ENCODE measurements around the gene LRMDA.

LRMDA gene

DNA sequence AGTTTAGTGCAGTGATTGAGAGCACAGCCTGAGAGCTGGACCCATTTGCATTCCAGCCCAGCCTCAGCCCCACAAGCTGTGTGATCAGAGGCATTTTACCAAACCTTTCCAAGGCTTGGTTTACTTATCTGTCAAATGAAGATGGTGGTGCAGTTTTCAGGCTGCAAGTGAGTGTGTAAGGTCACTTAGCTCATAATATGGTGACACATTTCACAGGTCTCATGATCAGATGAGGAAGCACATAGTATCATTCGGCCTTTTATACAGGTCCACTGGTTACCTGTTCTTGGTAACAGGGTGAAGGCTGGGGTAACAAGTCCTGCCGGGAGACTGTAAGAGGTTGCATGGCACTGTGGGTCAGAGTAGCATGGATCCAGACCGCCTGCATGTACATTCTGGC, 371.7 kb downstream of the LRMDA start:
- no peak for DNase-seq

DNA sequence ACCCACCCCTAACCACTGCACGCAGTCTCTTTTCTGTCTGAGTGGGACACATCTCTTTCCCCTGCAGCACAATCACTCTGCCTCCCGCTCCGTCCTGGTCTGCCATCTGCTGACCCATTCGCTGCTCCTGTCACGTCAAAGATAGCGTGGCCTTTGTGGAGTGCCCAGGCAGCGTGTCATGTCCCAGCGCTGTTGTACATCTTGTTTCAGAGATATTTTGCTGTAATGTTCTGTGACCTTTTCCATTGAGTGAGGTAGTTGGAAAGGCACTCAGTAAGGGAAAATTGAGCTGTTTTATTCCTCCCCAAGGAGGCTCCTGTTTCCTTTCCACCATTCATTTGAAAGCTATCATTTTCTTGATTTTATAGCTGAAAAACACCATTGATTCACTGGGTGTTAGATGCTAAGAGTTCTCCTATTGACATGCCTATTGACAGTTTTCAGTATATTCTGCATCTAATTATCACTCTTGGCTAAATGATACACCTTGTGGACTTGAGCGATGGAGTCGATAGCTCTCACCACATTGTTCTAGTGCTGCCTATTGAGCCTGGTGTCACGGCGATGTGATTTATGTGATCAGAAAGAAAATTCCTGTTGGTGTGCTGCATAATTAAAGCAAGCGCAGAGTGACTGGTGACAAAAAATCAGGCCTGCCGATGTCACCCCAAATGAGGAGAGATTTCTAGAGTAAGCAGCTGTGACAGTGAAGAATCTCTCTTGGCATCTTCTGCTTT, 372.6 kb downstream of the LRMDA start:
- DNase-seq, result no peak

DNA sequence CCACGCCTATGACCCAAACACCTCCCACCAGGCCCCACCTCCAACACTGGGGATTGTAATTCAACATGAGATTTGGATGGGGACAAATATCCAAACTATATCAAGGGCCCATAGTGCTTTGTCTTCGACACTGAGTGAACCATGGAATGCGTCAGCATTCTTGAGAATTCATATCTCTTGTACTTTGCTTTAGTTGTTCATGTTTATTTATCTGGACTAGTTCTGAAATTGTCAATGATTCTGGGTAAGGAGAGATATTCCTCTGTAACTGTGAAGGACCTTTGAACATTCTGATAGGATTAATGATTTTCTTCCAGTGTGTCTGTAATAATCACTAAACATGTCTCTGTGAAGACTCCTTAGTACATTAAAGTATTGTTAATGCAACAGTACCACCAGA, 374.8 kb downstream of the LRMDA start:
- DNase-seq, result no peak

DNA sequence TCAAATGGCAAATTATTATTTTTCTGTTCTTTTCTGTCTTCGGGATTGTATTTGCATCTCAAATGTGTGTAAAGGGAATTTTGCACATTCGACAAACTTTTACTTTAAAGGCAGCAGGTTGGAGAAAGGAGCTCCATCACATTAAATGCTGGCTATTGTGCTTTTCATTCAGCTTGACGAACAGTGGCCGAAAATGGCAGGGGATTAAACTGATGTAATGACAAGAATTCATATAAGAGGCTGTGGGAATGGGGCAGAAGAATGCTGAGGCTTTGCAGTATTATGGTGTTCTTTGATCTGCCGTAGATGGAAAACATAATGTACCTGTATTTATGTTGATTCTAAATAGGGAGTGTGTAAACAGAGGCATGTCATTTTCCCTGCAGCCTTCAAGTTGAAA, 376.0 kb downstream of the LRMDA start:
- no peak for DNase-seq

DNA sequence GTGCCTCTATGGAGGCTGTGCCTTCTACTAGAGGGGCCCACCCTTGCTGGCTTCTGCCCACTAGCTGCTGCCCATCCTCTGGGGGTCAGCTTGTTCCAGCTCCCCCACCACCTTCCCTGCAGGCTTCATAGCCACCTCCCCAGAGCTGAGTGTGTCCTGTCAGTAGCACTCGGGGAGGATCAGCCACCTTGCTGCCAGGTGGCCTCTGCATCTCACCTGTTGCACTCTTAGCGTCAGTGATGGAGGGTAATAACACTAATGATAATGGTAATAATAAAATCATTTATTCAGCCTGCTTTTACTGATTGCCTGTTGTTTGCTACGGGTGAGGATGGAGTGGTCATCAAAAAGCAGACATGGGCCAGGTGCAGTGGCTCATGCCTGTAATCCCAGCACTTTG, 377.6 kb downstream of the LRMDA start:
- DNase-seq, result no peak

DNA sequence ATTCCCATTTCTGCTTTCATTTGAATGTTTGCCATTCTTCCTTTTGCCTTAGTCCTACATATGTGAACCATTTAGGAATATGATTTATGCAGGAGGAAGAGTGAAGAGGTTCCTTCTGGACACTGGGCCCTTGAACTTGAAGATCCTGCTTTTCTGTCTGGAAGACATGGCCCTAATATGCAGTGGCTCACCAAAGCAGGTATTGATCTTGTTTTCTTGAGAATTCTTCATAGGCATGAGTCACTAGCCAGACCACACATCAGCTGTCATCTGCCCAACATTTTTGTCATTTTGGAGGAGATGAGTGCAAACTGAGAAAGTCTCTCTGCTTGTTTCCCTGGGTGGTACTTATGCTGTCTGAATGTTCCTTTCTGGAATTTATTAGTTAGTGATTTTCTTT, 382.6 kb downstream of the LRMDA start:
- no peak for DNase-seq

DNA sequence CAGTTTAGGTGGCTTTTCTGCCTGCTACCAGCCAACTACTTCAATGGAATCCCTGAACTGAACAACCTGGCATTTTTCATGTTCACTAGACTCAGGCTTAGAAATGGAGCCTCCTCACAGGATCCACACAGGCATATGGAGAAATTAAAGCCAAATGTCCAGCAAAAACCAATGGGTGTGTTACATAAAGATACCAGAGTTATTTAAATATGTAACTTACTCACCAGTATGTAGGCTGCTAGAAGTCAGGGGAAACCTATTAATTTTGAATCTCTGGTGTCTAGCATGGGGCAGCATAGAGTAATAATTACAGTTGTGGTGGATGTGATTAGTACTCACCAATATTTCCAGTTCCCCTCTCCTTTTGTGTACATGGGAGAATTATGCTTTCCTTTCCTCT, 383.6 kb downstream of the LRMDA start:
- DNase-seq, result no peak

DNA sequence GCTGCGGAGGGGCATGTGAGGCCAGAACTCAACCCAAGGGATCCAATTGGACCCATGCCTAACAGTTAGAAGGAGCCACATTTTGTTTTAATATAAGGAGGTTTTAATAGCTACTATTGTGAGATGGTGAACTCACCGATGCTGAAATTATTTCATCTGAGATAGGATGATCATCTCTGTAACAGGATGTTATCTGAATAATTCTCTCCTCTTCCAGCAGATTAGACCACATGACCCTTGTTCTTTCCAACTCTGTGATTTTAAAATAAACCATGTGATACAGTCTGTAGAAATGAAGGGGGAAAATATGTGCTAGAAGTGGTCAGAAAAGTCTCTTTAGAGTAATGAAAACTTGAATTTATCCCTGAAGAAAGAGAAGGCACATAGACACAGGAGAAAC, 385.8 kb downstream of the LRMDA start:
- DNase-seq, result no peak

DNA sequence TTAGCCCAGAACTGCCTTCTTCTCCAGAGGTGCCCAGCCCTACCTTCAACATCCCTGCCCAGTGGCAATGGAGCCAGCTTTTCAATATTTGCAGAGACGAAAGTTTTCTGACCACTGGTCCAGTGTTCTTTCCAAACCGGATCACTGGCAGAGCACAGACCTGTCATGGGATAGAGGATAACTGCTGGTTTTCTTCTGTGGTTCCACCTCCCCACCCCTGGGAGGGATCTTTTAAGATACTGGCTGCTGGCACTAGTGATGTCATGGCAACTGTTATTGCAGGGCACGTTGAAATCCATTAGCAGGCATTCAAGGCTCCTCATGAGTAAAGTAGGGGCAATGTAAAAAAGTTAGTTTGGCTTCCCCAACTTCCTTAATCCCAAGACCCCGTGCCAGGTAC, 387.1 kb downstream of the LRMDA start:
- DNase-seq, result no peak

DNA sequence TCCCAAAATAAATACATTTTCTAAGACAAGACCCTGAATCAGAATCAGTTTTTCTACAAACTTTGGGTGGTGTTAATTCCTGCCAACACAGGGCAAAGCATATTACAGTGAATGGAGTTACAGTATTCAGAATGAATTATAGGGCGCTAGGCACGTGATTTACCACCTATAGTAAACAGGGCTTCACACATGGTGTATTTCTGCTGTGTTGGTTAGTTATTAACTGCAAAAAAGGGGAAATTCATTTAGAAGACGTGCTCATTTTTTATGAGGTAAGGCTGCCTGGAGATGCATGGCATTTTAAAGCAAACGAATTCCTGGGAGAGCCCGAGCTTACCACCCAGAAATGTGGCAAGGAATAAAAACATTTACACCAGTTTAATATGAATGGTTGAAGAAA, 393.8 kb downstream of the LRMDA start:
- DNase-seq, result no peak

DNA sequence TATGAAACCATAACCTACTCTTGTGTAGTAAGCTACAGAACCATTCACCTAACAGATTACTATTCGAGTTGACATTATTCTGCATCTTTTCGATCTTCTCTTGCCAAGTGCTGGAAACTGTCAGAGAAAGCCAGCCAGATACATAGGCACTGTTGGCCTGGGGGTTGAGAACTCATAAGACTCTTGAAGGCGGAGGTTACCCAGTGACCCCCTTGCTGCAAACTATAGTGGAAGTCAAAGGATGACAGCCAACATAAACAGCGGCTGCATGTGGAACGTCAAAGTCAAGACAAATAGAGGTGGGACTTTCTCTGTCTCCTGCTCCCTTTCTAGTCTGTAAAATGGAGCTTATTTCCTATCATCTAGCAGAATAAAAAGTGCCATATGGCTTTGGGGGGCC, 394.2 kb downstream of the LRMDA start:
- no peak for DNase-seq

DNA sequence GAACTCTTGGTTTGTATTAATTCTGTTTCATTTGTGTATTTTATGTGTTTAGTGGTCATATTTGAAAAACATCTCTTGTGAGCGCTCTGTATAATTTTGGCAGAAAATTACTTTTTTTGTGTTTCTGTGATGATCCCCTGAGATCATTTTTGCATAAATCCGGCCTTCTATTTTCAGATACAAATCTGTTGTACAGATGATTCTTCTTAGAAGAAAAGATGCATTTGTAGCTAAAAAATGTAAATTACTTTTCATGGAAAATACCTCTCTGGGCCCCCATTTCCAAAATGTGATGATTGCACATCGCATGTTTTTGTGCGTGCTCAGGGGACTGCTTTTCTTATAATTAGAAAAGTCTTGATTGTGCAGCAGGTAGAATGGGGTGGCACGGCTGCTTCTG, 395.4 kb downstream of the LRMDA start:
- no peak for DNase-seq

DNA sequence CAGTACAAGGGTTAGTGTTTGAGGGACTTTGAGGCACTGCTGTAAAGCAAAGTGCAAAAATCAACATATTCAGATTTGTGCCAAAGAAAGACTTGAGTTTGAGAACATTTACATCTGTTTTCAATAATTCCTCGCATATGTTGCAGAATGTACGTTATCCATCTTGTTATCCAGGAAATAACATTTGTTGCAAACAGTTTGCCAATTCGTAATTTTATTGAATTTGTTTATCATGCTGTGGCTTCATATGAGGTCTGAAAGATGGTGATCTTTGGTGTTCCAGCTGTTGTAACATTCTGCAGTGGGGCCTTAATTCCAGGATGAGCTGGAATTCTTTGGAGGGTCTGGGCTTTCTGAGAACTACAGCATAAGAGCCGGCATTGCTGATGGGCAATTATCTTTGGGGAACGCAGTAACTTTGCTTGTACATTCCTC, 396.2 kb downstream of the LRMDA start:
- no peak for DNase-seq

DNA sequence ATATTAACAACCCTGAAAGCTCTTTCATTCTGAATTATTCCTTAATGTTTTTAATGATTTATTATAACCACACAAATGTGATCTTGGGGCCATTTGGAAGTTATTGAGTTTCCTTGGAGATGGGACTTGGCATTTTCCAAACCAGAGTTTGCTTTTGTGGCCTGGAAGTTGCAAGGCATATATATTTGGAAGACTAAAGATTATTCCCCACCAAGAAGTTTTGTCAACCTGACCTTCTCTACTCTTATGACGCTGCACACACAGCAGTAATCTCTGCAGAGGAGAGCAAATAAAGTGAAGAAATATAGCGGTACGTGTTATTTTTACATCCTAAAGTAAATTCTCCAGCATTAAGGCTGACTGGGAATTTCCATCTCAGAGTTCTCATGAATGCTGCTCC, 397.0 kb downstream of the LRMDA start:
- DNase-seq, result no peak

DNA sequence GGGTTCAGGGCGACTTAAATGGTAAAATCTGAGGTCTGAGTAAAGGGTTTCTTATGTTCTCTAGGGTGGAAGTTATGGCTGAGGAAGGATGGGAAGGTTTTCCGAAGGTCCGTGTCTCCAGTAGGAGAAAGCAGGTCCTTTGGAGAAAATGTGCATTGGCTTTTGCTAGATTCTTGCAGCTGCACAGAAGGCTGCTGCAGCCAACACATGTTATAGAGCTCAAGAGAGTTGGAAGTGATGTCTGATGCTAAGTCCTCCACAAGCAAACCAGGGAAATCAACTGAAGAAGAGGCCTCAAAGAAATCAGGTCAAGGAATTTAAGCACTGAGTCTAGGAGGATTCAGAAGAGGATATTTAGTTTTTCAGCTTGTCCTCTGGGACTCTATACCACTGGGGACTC, 404.6 kb downstream of the LRMDA start:
- no peak for DNase-seq

DNA sequence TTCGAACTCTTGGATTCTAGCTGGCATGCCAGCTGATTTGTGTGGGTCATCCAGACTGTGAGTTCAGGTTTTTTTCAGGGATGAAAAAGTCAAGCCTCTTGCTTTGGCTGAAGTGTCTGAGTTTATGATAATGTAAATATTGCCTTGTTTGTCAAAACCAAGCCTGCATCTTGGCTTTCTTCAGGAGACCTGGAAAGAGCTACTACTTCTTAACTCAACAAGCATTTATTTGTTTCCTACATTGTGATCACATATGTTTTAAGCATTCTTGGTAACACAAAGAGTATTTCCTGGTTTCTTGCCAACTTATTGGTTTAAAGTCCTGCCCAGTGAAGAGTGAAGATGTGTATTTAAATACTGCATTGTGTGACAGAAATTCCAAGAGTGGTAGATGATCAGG, 407.1 kb downstream of the LRMDA start:
- no peak for DNase-seq

DNA sequence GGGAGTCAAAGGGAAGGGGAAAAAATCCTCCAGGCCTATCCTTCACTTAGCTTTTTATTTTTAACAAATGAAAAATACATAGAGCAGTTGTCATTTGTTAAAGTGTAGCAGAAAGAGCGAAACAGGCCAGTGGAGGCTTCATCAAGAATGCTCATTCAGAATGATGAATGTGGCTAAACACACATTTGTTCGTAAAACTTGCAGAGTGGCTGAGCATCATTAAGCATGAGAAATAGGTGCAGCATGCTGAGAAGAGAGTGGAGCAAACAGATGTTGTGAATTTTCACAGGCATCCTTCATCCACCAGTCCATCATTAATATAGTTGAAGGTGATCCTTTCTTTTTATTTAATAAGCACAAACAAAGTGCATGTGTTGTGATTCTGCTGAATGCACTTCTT, 407.6 kb downstream of the LRMDA start:
- DNase-seq, result no peak

DNA sequence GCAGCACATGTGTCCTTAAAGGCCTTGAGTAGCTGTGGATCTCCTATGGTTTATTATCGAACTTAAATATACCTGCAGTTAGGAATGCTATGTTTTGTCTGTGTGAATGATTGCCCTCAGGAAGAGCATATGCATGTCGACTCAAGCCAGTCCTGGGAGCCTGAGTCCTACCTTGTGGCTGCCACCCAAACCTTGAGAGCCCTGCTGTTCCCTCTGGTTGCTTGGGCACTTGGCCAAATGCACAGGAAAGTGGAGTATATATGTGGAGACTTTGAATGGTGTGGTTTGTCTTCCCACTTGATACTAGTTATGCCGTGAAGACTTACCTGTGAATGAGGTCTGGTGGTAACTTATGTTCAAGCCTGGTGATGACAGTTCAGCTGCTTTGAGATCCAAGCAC, 409.8 kb downstream of the LRMDA start:
- DNase-seq, result no peak

DNA sequence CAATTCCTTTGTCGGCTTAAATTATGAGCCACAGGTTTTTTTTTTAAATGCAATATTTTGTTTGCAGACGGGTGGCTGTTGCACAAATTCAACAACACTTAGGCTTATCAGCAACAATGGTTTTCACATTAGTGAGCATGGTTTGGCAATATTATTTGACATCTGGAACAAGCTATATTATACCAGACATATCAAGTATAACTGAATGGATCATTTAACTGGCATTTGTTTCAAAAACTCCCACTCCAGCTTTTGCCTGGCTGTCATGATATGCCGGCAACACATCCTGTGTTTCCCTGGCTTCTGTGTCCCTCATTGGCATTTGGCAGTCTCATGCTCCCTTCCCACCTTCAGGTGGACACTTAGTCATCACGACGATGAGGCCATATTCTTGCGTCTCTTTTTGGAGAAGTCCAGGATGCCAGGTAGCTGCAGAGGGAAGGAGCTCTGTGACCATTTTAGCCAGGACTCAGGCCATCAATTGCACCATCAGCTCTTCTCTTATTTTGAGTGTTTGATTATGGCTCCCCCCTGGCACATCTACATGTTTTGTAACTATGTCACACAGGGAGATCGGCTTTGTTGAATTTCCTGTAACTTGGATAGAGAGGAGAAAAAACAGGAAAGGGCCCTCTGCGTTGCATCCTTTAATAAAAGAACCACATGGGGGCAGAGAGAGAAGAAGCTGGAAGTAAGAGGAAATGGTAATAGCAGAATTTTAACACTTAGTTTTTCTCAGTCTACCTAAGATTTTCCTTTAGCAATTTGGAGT, 413.9 kb downstream of the LRMDA start:
- no peak for DNase-seq

DNA sequence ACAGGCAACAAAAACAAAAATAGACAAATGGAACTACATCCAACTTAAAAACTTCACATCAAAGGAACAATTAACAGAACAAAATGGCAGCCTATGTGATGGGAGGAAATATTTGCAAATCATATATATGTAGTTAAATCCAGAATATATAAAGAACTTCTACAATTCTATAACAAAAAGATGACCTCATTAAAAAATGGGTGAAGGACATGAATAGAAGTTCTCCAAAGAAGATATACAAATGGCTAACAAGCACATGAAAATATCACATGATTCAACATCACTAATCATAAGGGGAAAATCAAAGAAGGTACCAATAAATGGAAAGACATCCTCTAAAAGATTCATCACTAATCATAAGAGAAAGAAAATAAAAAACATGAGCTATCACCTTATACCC, 416.1 kb downstream of the LRMDA start:
- DNase-seq, result no peak

DNA sequence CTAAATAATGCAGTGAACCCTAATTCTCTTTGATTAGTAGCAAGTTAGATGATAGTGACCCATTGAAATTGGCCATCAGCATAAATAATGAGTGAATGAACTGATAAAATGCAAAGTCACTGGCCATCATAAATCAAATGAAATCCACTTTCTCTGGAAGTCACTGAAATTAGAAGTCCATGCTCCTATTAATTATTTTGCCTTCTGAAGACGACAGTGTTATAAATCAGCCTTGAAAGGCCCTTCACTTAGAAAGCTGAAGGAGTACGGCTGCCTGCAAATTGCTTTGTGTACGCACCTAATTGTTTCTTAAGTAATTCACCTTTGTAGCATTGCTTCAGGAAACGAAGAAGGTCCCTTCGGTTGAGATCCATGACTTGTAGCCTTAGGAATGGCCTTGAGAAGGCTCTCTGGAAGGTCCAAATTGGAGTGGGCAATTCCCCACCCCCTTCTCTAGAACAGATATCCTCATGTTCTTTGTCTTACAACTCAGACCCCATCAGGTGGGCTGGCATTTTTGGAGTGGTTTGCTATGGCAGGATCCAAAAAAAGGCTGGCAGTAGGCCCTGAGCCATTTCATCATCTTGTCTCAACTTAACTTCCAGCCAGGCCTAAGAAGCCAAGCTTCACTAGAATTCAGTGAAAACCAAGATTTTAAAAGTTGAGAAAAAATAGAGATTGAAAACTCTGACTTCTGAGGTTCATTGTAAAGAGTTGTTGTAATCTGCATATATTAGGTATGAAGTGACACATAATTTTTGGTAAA, 420.3 kb downstream of the LRMDA start:
- no peak for DNase-seq

DNA sequence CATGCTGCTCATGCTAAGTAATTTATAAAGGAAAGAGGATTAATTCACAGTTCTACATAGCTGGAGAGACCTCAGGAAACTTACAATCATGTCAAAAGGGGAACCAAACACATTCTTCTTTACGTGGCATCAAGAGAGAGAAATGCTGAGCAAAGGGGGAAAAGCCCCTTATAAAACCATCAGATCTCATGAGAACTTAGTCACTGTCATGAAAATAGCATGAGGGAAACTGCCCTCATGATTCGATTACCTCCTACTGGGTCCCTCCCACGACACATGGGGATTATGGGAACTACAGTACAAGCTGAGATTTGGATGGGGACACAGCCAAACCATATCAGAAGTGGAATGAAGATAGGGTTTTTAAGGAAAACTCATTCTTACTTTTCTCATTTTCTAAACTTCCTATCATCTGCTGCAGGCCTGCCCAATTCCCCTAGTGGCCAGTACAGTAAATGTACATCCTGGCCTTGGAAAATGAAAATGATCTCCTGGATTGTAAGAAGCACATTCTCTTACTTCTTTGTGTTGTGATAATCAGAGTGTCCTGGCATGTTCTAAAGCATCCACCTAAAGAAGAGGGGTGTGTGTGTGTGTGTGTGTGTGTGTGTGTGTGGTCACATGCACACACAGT, 421.5 kb downstream of the LRMDA start:
- no peak for DNase-seq

DNA sequence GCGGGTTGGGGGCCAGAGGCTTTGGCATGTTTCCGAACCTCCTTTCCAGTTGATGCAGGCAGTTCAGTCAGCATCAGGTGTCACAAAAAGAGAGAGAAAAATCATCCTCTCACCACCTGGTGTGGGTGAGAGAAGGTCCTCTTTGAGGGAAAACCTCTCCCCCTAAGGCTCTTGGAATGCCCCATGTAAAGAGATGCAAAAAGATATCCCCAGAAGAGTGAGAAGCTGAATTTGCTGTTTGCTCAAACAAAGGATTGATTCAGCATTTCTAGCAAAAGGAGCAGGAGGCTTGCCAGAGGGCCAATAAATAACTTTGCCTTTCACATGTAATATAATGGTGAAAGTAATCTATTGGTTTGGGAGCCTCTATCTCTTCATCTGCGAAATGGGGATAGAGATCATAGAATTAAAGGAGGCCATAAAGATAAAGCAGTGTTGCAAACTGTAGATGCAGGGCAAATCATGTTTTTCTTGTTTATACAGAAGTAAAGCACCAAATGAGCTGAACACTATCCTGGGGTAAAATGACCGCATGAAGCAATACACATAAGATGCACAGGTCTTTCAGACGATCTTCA, 425.9 kb downstream of the LRMDA start:
- no peak for DNase-seq
